Thymus (tissue), 11 donors: ENCODE results near the gene AP3B2. TPM values are rescaled to one million over a fixed set of nuclear protein-coding genes. Genes with fewer than 3 reads are reported as not detected.
"Not testable (repeated sequence)": the region's sequence is repeated elsewhere in the genome, so short reads cannot be mapped to it uniquely, and the experiment has no call there.

Experiments
- DNase-seq, 9 donors: peaks; one replicate each; pipeline ENCODE4 v3.0.0-alpha.2; 2013; ENCODE audit warnings: low spot score in 9 of 9, low read depth in 6 of 9, missing footprints in 1 of 9
- H3K27ac ChIP-seq, 2 donors: one replicate each; pipeline ENCODE4 v1.5.1; 2013; ENCODE audit warnings: control low read depth in 1 of 2, low read depth in 1 of 2, low read length in 1 of 2, mild to moderate bottlenecking in 1 of 2, moderate library complexity in 1 of 2
- H3K27me3 ChIP-seq, 2 donors: one replicate each; pipeline ENCODE4 v1.5.1; 2013; ENCODE audit warnings: low read length in 1 of 2; ENCODE audit not compliant: control insufficient read depth in 2 of 2, insufficient read depth in 1 of 2
- H3K36me3 ChIP-seq, 2 donors: one replicate each; pipeline ENCODE4 v1.5.1; 2013; ENCODE audit warnings: low read length in 1 of 2, mild to moderate bottlenecking in 1 of 2, moderate library complexity in 1 of 2; ENCODE audit not compliant: control insufficient read depth in 2 of 2, insufficient read depth in 2 of 2
- H3K4me1 ChIP-seq, 2 donors: one replicate each; pipeline ENCODE4 v1.5.1; 2013; ENCODE audit warnings: low read length in 2 of 2; ENCODE audit not compliant: control insufficient read depth in 2 of 2, insufficient read depth in 2 of 2
- H3K4me3 ChIP-seq, 2 donors: one replicate each; pipeline ENCODE4 v1.5.1; 2013; ENCODE audit warnings: low read length in 2 of 2, control low read depth in 1 of 2, mild to moderate bottlenecking in 1 of 2
- H3K9me3 ChIP-seq, 2 donors: one replicate each; pipeline ENCODE4 v1.5.1; 2013; ENCODE audit warnings: low read length in 1 of 2, mild to moderate bottlenecking in 1 of 2; ENCODE audit not compliant: control insufficient read depth in 2 of 2, insufficient read depth in 1 of 2
- WGBS: extraction: QIAGEN DNeasy Blood & Tissue Kit; methylation state at CpG from one replicate; pipeline ENCODE4 v1.1.7; 2013; 5-methylcytosine and 5-hydroxymethylcytosine counted together
- polyA plus RNA-seq: library from polyadenylated mRNA; stranded (reverse); fragments of 200-250 nt; gene quantifications from one replicate; pipeline ENCODE4 v1.2.3, GENCODE V29; 2013
- total RNA-seq: library from RNA; stranded (reverse); fragments of 120-200 nt; gene quantifications from one replicate; pipeline ENCODE4 v1.2.4, GENCODE V29; 2013
- donor health status: healthy.

Gene AP3B2
- total and polyA plus RNA-seq, 2 donors: 0.33 to 5.0 TPM

DNA sequence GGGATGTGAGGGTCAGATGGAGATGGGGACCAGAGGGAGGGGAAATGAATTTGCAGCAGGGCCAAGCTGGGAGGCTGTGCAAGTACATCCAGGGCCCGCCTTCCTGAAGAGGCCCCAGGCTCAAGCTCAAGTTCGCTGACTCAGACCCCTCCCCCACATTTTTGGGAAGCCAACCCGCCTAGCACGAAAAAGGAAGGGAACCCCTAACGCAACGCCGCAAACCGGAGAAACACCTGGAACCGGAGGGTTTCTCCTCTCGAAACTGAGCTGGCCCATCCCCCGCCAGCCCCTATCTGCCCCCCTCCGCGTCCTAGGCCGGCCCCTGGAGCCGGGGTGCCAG is 624 bp downstream of the AP3B2 start:
- DNase-seq: no peak
- no peaks in the 10 kb centered on the region for H3K9me3 ChIP-seq
- H3K4me1 ChIP-seq: peaks cover 6 to 9% of the 10 kb centered on the region in 2 donors
- no peak overlapping the region for H3K27ac ChIP-seq
- 1% methylated on average over 15 of the region's 15 CpGs for WGBS
- peaks cover 11 to 34% of the 10 kb centered on the region in 2 donors for H3K27me3 ChIP-seq
- H3K4me3 ChIP-seq: peak overlapping the region in 1 of 2 donors; percentile 56
- H3K36me3 ChIP-seq: no peaks in the 10 kb centered on the region

DNA sequence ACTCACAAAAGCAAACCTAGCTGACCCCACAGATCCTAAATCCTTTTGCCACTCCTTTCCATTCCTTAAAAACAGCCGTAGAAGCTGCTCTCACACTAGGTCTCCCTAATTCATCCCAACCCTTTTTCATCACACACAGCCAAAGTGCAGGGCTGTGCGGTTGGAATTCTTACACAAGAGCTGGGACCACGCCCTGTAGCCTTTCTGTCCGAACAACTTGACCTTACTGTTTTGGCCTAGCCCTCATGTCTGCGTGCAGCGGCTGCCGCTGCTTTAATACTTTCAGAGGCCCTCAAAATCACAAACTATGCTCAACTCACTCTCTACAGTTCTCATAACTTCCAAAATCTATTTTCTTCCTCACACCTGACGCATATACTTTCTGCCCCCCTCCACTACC is 3.8 kb downstream of the AP3B2 start:
- H3K27me3 ChIP-seq: peaks cover 11 to 28% of the 10 kb centered on the region in 2 donors
- not testable (repeated sequence) for DNase-seq, H3K9me3 ChIP-seq, H3K4me3 ChIP-seq, H3K4me1 ChIP-seq, H3K36me3 ChIP-seq, H3K27ac ChIP-seq
- WGBS: 90% methylated on average over 8 of the region's 8 CpGs

DNA sequence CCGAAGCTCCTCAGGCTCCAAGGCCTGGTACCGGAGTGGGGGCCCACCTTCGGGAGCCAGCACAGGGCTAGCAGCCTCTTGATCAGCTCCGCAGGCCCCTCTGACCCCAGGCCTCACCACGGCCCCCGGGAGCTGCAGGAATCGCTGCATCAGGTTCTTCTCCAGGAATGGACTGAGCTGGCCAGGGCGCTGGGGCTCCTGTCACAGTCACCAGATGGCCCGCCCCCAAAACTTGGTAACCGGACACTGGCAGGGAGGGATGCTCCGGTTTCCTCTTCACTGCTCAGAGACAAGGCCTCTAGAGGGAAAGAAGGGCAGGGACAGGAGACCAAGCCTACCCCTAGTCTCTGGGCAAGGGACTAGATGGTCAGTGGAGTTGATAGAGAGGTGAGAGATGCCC is 9.9 kb downstream of the AP3B2 start:
- Histone ChIP-seq H3K4me3 (no peak overlapping the region), H3K27ac (no peak overlapping the region), H3K36me3 (no peaks in the 10 kb centered on the region), H3K9me3 (no peaks in the 10 kb centered on the region), H3K27me3 (no peaks in the 10 kb centered on the region), H3K4me1 (no peaks in the 10 kb centered on the region)
- WGBS: 73% methylated on average over 11 of the region's 11 CpGs
- DNase-seq: no peak

DNA sequence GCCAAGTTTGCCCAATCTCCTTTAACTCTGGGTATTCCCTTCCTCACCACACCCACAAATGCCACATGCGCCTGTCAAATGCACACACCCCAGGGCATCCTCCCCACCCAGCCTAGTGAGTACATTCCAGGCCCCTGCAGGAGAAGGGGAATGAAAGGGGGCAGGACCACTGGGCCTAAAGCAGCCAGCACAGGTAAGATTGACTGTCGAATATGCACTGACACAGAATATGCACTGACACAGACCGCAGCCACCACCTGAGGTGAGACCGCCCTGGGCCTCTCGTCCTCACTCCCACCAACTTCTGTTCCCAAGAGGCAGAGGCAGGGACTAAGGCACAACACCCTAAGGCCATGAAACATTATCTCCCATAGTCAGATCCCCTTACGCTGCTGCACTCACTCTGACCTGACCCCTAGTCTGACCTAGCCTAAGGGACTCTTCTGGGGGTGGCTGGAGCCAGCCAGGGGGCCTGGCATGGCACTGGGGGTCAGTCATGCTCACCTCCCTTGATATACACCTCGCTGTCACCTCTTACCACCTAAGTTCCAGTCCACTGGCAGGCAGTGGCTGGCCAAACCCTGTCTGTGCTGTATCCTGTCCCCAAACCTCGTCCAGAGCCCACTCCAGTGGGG is 10.8 kb downstream of the AP3B2 start:
- Histone ChIP-seq H3K9me3 (no peaks in the 10 kb centered on the region), H3K36me3 (no peaks in the 10 kb centered on the region), H3K27me3 (no peaks in the 10 kb centered on the region), H3K4me1 (no peaks in the 10 kb centered on the region), H3K4me3 (no peak overlapping the region), H3K27ac (no peak overlapping the region)
- no peak for DNase-seq
- WGBS: 85% methylated on average over 8 of the region's 8 CpGs

DNA sequence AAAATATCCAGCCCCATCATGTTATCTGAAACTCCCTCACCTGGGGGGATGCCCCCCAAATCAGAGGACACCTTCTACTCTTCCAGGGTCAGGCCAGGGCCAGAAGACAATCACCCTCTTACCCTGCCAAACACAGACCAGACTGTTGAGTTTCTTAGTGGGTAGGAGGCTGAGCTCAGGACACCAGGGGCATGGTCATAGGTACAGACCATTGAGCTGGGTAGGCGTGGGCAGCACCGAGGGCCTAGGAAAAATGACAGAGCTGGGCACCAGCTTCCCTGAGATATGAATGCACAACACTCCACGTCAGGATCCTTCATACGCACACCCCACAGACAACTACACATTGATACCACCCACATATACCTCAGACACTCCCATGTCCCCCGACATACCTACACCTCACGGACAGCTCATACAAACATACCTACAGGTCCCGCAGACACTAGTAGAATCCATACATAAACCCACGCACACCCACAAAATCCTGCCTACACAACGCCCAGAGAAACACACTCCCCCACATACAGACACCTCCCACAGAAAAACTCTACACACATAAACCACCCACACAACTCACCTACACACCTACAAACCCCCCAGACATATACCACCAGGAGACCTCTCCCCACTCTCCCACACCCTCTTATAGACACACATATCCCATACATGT is 11.8 kb downstream of the AP3B2 start:
- Histone ChIP-seq H3K4me3 (no peak overlapping the region), H3K27me3 (no peaks in the 10 kb centered on the region), H3K4me1 (no peaks in the 10 kb centered on the region), H3K27ac (no peak overlapping the region), H3K9me3 (no peaks in the 10 kb centered on the region), H3K36me3 (no peaks in the 10 kb centered on the region)
- no peak for DNase-seq
- WGBS: 96% methylated on average over 9 of the region's 9 CpGs

DNA sequence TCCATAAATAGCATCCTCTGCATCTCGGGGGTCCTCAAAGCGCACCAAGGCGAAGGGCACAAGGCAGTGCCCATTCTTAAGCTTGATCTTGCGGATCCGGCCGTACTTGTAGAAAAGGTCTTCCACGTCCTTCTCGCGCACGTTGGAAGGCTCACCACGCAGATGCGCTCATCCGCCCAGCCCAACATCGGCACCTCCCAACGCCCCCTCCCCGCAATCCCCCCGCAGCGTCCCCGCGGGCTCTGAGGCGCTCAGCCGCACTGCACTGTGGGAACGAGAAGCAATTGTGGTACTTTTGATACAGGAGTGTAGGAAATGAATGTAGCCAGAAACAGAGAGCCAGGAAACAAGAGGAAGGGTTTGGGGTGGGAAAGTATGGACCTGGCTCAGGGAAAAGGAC is 17.5 kb downstream of the AP3B2 start:
- 96% methylated on average over 23 of the region's 23 CpGs for WGBS
- no peaks in the 10 kb centered on the region for H3K36me3 ChIP-seq
- H3K4me1 ChIP-seq: no peaks in the 10 kb centered on the region
- H3K9me3 ChIP-seq: no peaks in the 10 kb centered on the region
- H3K4me3 ChIP-seq: no peak overlapping the region
- DNase-seq: no peak
- H3K27me3 ChIP-seq: no peaks in the 10 kb centered on the region
- no peak overlapping the region for H3K27ac ChIP-seq

DNA sequence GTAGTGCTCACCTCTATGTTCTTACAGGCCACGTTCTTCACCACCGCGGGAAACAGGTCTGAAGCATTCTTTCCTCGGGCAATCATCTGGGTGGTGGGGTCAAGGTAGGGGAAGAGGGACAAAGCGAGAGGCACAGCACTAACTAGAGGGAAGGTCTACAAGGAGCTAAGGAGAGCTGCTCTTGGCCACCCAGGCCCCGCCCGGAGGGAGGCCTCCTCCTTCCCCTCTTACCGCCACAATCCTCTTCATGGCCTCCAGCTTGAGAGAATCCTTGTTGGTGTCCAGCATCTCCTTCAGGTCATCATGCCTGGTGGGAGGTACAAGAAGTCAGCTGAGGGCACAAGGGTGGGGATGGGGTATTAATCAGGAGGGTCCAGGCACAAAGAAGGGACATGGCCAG is 20.5 kb downstream of the AP3B2 start:
- no peak overlapping the region for H3K4me3 ChIP-seq
- no peaks in the 10 kb centered on the region for H3K4me1 ChIP-seq
- no peaks in the 10 kb centered on the region for H3K9me3 ChIP-seq
- no peaks in the 10 kb centered on the region for H3K36me3 ChIP-seq
- no peak overlapping the region for H3K27ac ChIP-seq
- WGBS: 97% methylated on average over 8 of the region's 8 CpGs
- H3K27me3 ChIP-seq: no peaks in the 10 kb centered on the region
- no peak for DNase-seq

DNA sequence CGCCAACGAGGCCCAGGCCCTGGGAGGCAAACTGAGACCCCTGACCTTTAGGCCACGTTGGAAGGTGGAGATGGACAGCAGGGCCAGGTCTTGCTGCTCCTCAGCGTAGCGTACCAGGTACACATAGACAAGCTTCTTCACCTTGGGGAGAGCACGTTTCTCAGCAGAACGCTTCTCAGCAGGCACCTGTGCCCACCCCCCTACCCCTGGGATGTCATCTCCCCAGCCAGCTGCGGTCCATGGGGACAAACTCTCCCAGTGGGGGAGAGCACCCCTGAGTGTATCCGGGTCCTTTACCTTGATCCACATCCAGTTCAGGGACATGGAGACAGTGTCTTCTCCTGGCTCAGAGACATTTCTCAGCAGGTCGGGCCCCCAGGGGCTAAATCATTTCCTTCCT is 21.0 kb downstream of the AP3B2 start:
- WGBS: 91% methylated on average over 10 of the region's 10 CpGs
- no peaks in the 10 kb centered on the region for H3K9me3 ChIP-seq
- H3K36me3 ChIP-seq: no peaks in the 10 kb centered on the region
- H3K4me1 ChIP-seq: no peaks in the 10 kb centered on the region
- no peak overlapping the region for H3K4me3 ChIP-seq
- no peak for DNase-seq
- no peaks in the 10 kb centered on the region for H3K27me3 ChIP-seq
- H3K27ac ChIP-seq: no peak overlapping the region

DNA sequence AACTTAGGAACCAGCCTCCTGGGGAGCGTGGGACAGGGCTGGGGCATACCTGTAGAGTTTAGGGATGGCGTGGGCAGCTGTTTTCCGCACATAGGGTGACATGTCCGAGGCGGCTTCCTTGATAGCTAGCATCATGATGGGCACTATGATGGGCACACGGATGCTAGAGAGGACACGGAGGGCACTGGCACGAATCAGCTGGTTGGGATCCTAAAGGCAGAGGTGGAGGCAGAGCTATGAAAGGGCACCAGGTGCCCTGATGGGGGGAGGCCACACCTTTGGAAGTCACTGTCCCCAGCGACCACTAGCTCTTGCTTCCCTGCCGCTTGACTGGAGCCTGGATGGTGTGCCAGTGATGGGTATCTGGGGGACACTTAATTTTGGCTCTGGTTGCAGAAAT is 28.3 kb downstream of the AP3B2 start:
- no peak overlapping the region for H3K4me3 ChIP-seq
- no peak overlapping the region for H3K27ac ChIP-seq
- 94% methylated on average over 10 of the region's 10 CpGs for WGBS
- no peaks in the 10 kb centered on the region for H3K9me3 ChIP-seq
- no peaks in the 10 kb centered on the region for H3K36me3 ChIP-seq
- H3K4me1 ChIP-seq: peaks cover 5 to 8% of the 10 kb centered on the region in 2 donors
- peaks cover 2 to 32% of the 10 kb centered on the region in 2 donors for H3K27me3 ChIP-seq
- no peak for DNase-seq
